Loucy (cell line): ENCODE data around the gene RNF181.

Experiments
- EZH2phosphoT487 ChIP-seq: fragments of 200-600 bp; IDR thresholded peaks from 2 replicates; pipeline ENCODE4 v1.6.1; 2018; ENCODE audit warnings: antibody characterized with exemption, mild to moderate bottlenecking, moderate library complexity, borderline replicate concordance
- TF ChIP-seq, protein P1 (sequence below): fragments of 200-600 bp; sonication (generic); conservative IDR thresholded peaks from 2 replicates; pipeline ENCODE4 v1.5.1; 2014; ENCODE audit warnings: mild to moderate bottlenecking, antibody characterized with exemption, low read length

DNA sequence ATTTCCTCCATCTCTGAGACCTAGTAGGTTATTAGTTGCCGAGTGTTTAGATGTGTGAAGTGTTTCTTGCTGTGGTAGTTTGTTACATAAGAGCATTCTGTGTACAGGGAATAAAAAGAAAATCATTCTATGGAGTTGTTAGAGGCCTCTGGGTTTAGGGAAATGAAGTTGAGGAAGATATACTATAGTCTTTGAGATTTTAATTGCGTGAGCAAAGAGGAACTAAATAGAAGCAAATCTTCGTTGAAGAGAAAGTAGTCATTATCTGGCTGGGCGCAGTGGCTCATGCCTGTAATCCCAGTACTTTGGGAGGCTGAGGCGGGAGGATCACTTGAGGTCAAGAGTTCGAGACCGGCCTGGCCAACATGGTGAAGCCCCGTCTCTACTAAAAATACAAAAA, 39.5 kb downstream of the RNF181 start:
- TF ChIP-seq, protein P1, sequence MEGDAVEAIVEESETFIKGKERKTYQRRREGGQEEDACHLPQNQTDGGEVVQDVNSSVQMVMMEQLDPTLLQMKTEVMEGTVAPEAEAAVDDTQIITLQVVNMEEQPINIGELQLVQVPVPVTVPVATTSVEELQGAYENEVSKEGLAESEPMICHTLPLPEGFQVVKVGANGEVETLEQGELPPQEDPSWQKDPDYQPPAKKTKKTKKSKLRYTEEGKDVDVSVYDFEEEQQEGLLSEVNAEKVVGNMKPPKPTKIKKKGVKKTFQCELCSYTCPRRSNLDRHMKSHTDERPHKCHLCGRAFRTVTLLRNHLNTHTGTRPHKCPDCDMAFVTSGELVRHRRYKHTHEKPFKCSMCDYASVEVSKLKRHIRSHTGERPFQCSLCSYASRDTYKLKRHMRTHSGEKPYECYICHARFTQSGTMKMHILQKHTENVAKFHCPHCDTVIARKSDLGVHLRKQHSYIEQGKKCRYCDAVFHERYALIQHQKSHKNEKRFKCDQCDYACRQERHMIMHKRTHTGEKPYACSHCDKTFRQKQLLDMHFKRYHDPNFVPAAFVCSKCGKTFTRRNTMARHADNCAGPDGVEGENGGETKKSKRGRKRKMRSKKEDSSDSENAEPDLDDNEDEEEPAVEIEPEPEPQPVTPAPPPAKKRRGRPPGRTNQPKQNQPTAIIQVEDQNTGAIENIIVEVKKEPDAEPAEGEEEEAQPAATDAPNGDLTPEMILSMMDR = no peak
- no peak for TF ChIP-seq EZH2phosphoT487
